B cell (primary cell): ENCODE results near the gene PPP1R12C.

Source experiments
- CTCF ChIP-seq: fragments of 200-600 bp; IDR thresholded peaks from one replicate; pipeline ENCODE4 v1.8.0; 2022; ENCODE audit warnings: antibody characterized with exemption, mild to moderate bottlenecking
- EZH2 ChIP-seq: IDR thresholded peaks from 2 replicates; pipeline ENCODE4 v1.6.1; 2012; ENCODE audit warnings: borderline replicate concordance, low read depth, mild to moderate bottlenecking, moderate library complexity, low read length; ENCODE audit not compliant: insufficient read depth, poor library complexity, severe bottlenecking

GRCh38 chr19:55095260-55096060 is 22.0 kb downstream of the PPP1R12C start:
- TF ChIP-seq CTCF = no peak
- TF ChIP-seq EZH2 = no peak
